Keratinocyte (primary cell): ENCODE data around the gene SLC41A1.

Experiments used
- CTCF ChIP-seq, 3 experiments: IDR thresholded peaks in 1 of 3; conservative IDR thresholded peaks in 1 of 3; optimal IDR thresholded peaks in 1 of 3; 2 replicates in 2 of 3; 3 replicates in 1 of 3; pipeline versions ENCODE3 to v1.5.1; 2011; ENCODE audit warnings: low read length in 3 of 3, mild to moderate bottlenecking in 3 of 3, moderate library complexity in 2 of 3, control low read depth in 1 of 3, inconsistent platforms in 1 of 3; ENCODE audit not compliant: insufficient read depth in 2 of 3; ENCODE audit errors: extremely low read depth in 1 of 3
- EZH2 ChIP-seq: IDR thresholded peaks from one replicate; pipeline ENCODE4 v1.6.1; 2012; ENCODE audit warnings: inconsistent platforms, mild to moderate bottlenecking, low read length, moderate library complexity

DNA sequence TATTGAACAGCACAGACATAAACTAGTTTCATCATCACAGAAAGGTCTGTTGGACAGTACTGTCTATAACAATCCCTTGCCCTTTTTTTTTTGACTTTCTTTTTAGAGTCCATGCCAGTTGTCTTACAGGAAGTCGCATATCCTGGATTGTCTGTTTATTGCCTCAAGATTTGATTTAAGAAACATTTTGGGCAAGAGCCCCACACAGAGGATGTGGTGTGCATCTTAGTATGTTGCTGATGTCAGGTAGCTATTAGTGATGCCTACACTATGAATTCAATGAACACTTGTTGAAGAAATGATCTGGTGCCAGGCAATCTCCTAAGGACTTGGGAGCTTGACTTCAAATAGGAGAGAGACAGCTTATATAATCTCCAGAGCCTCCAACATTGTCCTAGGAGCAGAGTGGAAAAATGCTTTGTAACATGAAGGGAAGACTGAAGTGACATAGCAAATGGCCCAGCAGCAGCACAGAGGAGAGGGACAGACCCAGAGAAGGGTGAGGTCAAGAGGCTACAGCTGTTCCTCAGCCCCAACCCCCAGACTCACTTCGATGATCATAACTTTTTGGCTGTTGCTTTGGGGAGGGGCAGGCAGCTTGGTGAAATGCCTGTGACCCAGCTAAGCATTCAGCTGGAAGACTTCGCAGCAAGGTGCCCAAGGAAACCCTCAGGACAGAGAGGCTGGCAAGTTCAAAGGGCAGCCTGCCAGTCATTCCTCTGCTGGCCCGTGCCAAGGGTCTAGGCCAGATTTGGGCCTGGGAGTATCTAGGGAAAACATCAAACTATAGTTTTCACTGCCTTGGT, 30.2 kb downstream of the SLC41A1 start:
- no peak for TF ChIP-seq EZH2
- TF ChIP-seq CTCF (optimal IDR thresholded peaks at IDR 0.05 in 1 of 3, IDR thresholded peaks at IDR 0.05 in 1 of 3, conservative IDR thresholded peaks at IDR 0.05 in 1 of 3; ENCODE audit: extremely low read depth in 1 of 3, insufficient read depth in 2 of 3, low read length in 3 of 3): no peak
